ENCODE data around the gene ASCL5. TPM values are rescaled to one million over a fixed set of nuclear protein-coding genes. Genes with fewer than 3 reads are reported as not detected.
A peak's percentile ranks its signal among the peaks of the same experiment; 100 is the strongest.

ASCL5 gene
- polyA plus RNA-seq, 3 donors = not detected

DNA sequence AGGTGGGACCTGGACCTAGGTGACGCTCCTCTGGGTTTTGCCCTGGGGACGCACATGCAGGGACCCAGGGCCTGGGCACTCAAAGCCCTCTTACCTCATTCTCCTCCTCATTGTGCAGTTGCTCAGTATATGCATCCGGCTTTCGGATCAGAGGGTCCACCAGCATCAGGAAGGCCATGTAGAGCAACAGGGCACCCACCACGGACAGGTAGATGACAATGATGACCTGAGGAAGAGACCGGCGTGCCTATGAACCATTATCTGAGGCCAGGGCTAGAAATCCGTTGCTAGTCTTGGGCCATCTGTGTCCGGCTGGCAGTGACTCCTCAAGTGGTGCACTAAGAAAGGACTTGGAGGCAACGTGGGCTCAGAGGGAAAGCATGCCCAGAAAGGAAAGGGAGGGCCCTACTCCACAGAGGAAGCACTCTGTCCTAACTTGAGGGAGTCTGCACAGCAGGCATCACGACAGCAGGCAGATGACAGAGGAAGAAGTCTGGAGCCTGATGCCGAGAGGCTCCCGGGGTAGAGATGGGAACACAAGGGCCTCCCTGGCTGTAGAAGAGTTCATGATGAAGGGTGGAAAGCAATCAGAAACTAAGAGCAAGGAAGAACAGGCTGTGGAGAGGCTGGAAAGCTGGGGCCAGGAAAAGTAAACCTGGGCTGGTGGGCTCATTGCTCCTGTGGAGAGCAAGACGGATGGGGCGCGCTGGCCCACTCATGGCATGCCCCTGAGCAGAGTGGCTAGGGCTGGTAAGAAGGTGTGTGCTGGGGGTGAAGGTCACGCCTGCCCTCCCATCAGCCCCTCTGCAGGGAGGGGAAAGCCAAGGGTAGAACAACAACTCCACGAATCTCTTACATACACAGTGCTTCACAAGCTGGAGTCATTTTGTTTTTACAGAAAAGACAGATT, 17.0 kb upstream of the ASCL5 start:
- Histone ChIP-seq H3K27me3 (ENCODE audit: control insufficient read depth in 2 of 2, insufficient read depth in 2 of 2, low read length in 2 of 2) (no peaks in the 10 kb centered on the region), H3K4me2 (replicated peaks; ENCODE audit: extremely low read depth, low read length, poor library complexity, severe bottlenecking) (no peak overlapping the region), H3K4me3 (replicated peaks in 1 of 3; ENCODE audit: low read depth in 2 of 3, low read length in 3 of 3) (no peak overlapping the region), H3K27ac (ENCODE audit: low read depth in 1 of 2, low read length in 2 of 2) (no peak overlapping the region), H3K4me1 (ENCODE audit: control insufficient read depth in 1 of 2, insufficient read depth in 2 of 2, low read length in 2 of 2) (no peaks in the 10 kb centered on the region), H3K9me3 (replicated peaks in 1 of 2; ENCODE audit: control insufficient read depth in 1 of 2, insufficient read depth in 1 of 2, low read length in 2 of 2) (no peaks in the 10 kb centered on the region), H2AFZ (ENCODE audit: insufficient read depth, low read depth, low read length, poor library complexity, severe bottlenecking) (no peak overlapping the region), H3K36me3 (replicated peaks in 1 of 2; ENCODE audit: control insufficient read depth in 1 of 2, insufficient read depth in 2 of 2, low read length in 2 of 2) (peaks cover 77 to 97% of the 10 kb centered on the region in 2 donors), H3K79me2 (ENCODE audit: insufficient read depth, low read length) (no peaks in the 10 kb centered on the region), H4K20me1 (ENCODE audit: insufficient read depth, low read length) (no peaks in the 10 kb centered on the region), H3K9ac (ENCODE audit: insufficient read depth, low read length, poor library complexity, severe bottlenecking) (no peak overlapping the region)
- no peaks in the 10 kb centered on the region for H3K4me1 Mint-ChIP-seq
- H3K36me3 Mint-ChIP-seq = peaks cover 85 to 95% of the 10 kb centered on the region in 2 donors
- no peak for DNase-seq
- H3K9me3 Mint-ChIP-seq = no peaks in the 10 kb centered on the region
- peak overlapping the region in 1 of 7 donors; percentile 12 for H3K27ac Mint-ChIP-seq
- TF ChIP-seq, protein P1, sequence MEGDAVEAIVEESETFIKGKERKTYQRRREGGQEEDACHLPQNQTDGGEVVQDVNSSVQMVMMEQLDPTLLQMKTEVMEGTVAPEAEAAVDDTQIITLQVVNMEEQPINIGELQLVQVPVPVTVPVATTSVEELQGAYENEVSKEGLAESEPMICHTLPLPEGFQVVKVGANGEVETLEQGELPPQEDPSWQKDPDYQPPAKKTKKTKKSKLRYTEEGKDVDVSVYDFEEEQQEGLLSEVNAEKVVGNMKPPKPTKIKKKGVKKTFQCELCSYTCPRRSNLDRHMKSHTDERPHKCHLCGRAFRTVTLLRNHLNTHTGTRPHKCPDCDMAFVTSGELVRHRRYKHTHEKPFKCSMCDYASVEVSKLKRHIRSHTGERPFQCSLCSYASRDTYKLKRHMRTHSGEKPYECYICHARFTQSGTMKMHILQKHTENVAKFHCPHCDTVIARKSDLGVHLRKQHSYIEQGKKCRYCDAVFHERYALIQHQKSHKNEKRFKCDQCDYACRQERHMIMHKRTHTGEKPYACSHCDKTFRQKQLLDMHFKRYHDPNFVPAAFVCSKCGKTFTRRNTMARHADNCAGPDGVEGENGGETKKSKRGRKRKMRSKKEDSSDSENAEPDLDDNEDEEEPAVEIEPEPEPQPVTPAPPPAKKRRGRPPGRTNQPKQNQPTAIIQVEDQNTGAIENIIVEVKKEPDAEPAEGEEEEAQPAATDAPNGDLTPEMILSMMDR (IDR thresholded peaks at IDR 0.05) = no peak
- H3K27me3 Mint-ChIP-seq (ENCODE audit: low read depth in 3 of 3) = peaks cover 0 to 3% (median 2%) of the 10 kb centered on the region in 3 donors
- 95% methylated on average over 16 of the region's 18 CpGs for WGBS (ENCODE audit: insufficient coverage)
- intact Hi-C loops (cut with micrococcal nuclease) = no loop called here
- H3K4me3 Mint-ChIP-seq = no peak overlapping the region

DNA sequence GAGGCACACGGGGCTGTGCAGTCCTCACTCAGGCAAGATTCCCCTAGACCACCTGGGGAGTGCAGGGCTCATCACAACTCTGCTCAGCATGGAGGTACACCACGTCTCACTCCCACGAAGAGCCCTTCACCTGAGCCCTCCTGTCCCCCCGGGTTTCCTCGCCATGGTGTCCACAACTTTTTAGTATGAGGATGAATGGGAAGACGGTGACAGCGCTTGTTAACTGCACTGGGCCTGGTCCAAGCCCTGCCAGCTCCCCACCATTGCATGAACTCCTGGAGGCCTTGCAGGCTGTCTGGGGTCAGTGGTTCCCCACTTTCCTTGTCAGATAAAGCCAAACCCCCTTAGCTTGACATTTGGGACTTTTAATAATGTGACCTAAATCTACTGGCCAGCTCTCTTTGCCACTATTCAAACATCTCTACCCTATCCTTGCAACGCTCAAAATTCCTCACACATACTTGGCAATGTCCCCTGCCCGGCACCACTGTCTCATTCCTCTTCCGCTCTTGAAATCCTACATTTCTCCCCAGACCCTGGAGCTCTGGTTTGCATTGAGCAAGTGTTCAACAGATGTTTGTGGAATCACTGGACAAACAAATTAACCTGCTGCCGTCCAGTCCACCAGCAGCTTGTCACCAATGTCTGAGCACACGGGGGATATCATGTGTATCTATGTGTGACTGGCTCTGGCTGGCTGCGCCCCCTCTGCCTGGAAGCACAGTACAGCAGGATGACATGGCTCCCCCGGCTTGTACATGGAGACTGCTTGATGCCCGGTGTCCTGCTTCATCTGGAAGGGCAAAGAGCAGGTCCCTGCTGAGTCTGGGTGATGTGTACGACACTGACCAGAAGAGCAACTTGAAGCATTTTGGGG, 16.1 kb upstream of the ASCL5 start:
- H3K4me1 ChIP-seq (ENCODE audit: control insufficient read depth in 1 of 2, insufficient read depth in 2 of 2, low read length in 2 of 2) = no peaks in the 10 kb centered on the region
- no peak overlapping the region for H3K4me3 ChIP-seq (replicated peaks in 1 of 3; ENCODE audit: low read depth in 2 of 3, low read length in 3 of 3)
- H3K27me3 Mint-ChIP-seq (ENCODE audit: low read depth in 3 of 3) = peaks cover 0 to 3% (median 0%) of the 10 kb centered on the region in 3 donors
- no peak overlapping the region for H3K9ac ChIP-seq (ENCODE audit: insufficient read depth, low read length, poor library complexity, severe bottlenecking)
- DNase-seq = no peak
- H3K36me3 ChIP-seq (replicated peaks in 1 of 2; ENCODE audit: control insufficient read depth in 1 of 2, insufficient read depth in 2 of 2, low read length in 2 of 2) = peaks cover 72 to 89% of the 10 kb centered on the region in 2 donors
- no peaks in the 10 kb centered on the region for H3K27me3 ChIP-seq (ENCODE audit: control insufficient read depth in 2 of 2, insufficient read depth in 2 of 2, low read length in 2 of 2)
- intact Hi-C loops (cut with micrococcal nuclease) = no loop called here
- no peaks in the 10 kb centered on the region for H3K9me3 ChIP-seq (replicated peaks in 1 of 2; ENCODE audit: control insufficient read depth in 1 of 2, insufficient read depth in 1 of 2, low read length in 2 of 2)
- H3K36me3 Mint-ChIP-seq = peaks cover 79 to 94% of the 10 kb centered on the region in 2 donors
- peak overlapping the region in 1 of 7 donors; percentile 11 for H3K27ac Mint-ChIP-seq
- 97% methylated on average over 12 of the region's 16 CpGs for WGBS (ENCODE audit: insufficient coverage)
- no peak overlapping the region for H3K4me2 ChIP-seq (replicated peaks; ENCODE audit: extremely low read depth, low read length, poor library complexity, severe bottlenecking)
- H3K9me3 Mint-ChIP-seq = no peaks in the 10 kb centered on the region
- H3K27ac ChIP-seq (ENCODE audit: low read depth in 1 of 2, low read length in 2 of 2) = no peak overlapping the region
- no peak overlapping the region for H2AFZ ChIP-seq (ENCODE audit: insufficient read depth, low read depth, low read length, poor library complexity, severe bottlenecking)
- no peaks in the 10 kb centered on the region for H3K4me1 Mint-ChIP-seq
- TF ChIP-seq, protein P1 (IDR thresholded peaks at IDR 0.05) = no peak
- no peaks in the 10 kb centered on the region for H3K79me2 ChIP-seq (ENCODE audit: insufficient read depth, low read length)
- H4K20me1 ChIP-seq (ENCODE audit: insufficient read depth, low read length) = no peaks in the 10 kb centered on the region
- no peak overlapping the region for H3K4me3 Mint-ChIP-seq

Data from CD14-positive monocyte (primary cell).